Loucy (cell line): ENCODE measurements around the gene NKX2-8.

Source experiments
- H2AFZ ChIP-seq: fragments of 200-600 bp; sonication (generic); 2 replicates; pipeline ENCODE4 v1.6.0; 2016; ENCODE audit warnings: antibody characterized with exemption, mild to moderate bottlenecking, low read length, moderate library complexity
- H3F3A ChIP-seq: fragments of 200-600 bp; 2 replicates; pipeline ENCODE4 v1.6.0; 2016; ENCODE audit warnings: antibody characterized with exemption, low read depth, mild to moderate bottlenecking
- H3K27me3 ChIP-seq: fragments of 200-600 bp; sonication (generic); 2 replicates; pipeline ENCODE4 v1.6.1; 2014; ENCODE audit warnings: low read length, mild to moderate bottlenecking; ENCODE audit not compliant: insufficient read depth, poor library complexity, severe bottlenecking
- H3K36me3 ChIP-seq: fragments of 200-600 bp; sonication (generic); 2 replicates; pipeline ENCODE4 v1.6.1; 2016; ENCODE audit warnings: low read length; ENCODE audit not compliant: insufficient read depth
- H3K4me1 ChIP-seq: fragments of 200-600 bp; sonication (generic); 2 replicates; pipeline ENCODE4 v1.5.1; 2014; ENCODE audit warnings: low read length, mild to moderate bottlenecking; ENCODE audit not compliant: insufficient read depth, poor library complexity, severe bottlenecking
- H3K4me2 ChIP-seq: fragments of 200-600 bp; sonication (generic); 2 replicates; pipeline ENCODE4 v1.6.0; 2014; ENCODE audit warnings: antibody characterized with exemption, low read length, low read depth, mild to moderate bottlenecking; ENCODE audit not compliant: poor library complexity, severe bottlenecking
- H3K4me3 ChIP-seq: fragments of 200-600 bp; sonication (generic); 2 replicates; pipeline ENCODE4 v1.5.1; 2014; ENCODE audit warnings: low read length, mild to moderate bottlenecking, mixed read lengths; ENCODE audit not compliant: poor library complexity, severe bottlenecking
- H3K79me2 ChIP-seq: fragments of 200-600 bp; sonication (generic); 2 replicates; pipeline ENCODE4 v1.6.1; 2014; ENCODE audit warnings: low read length; ENCODE audit not compliant: insufficient read depth
- H3K9ac ChIP-seq: fragments of 200-600 bp; sonication (generic); 2 replicates; pipeline ENCODE4 v1.6.0; 2014; ENCODE audit warnings: mild to moderate bottlenecking, low read depth, low read length, moderate library complexity; ENCODE audit not compliant: poor library complexity, severe bottlenecking
- H3K9me2 ChIP-seq: fragments of 200-600 bp; sonication (generic); replicated peaks from 2 replicates; pipeline ENCODE4 v1.6.1; 2016; ENCODE audit warnings: low read depth, low read length, mixed read lengths
- H3K9me3 ChIP-seq: fragments of 200-600 bp; sonication (generic); 2 replicates; pipeline ENCODE4 v1.6.1; 2014; ENCODE audit warnings: mild to moderate bottlenecking, antibody characterized with exemption, low read length, low read depth; ENCODE audit not compliant: insufficient read depth
- H4K20me1 ChIP-seq: fragments of 200-600 bp; sonication (generic); 2 replicates; pipeline ENCODE4 v1.6.0; 2014; ENCODE audit warnings: antibody characterized with exemption, low read length, mild to moderate bottlenecking; ENCODE audit not compliant: insufficient read depth, poor library complexity, severe bottlenecking
- CTCF ChIP-seq: fragments of 200-600 bp; sonication (generic); conservative IDR thresholded peaks from 2 replicates; pipeline ENCODE4 v1.5.1; 2014; ENCODE audit warnings: mild to moderate bottlenecking, antibody characterized with exemption, low read length
- EZH2phosphoT487 ChIP-seq: fragments of 200-600 bp; IDR thresholded peaks from 2 replicates; pipeline ENCODE4 v1.6.1; 2018; ENCODE audit warnings: antibody characterized with exemption, mild to moderate bottlenecking, moderate library complexity, borderline replicate concordance

The NKX2-8 gene

GRCh38 chr14:36582874-36583241 lies 444 bp upstream of the NKX2-8 start:
- H3F3A ChIP-seq: no peaks in the 10 kb centered on the region
- H4K20me1 ChIP-seq: no peaks in the 10 kb centered on the region
- no peaks in the 10 kb centered on the region for H3K9me3 ChIP-seq
- no peaks in the 10 kb centered on the region for H3K4me1 ChIP-seq
- H3K4me3 ChIP-seq: no peak overlapping the region
- H3K36me3 ChIP-seq: no peaks in the 10 kb centered on the region
- H3K27me3 ChIP-seq: no peaks in the 10 kb centered on the region
- H3K9me2 ChIP-seq: no peaks in the 10 kb centered on the region
- no peak overlapping the region for H2AFZ ChIP-seq
- H3K9ac ChIP-seq: no peak overlapping the region
- TF ChIP-seq CTCF: no peak
- no peak for TF ChIP-seq EZH2phosphoT487
- no peaks in the 10 kb centered on the region for H3K79me2 ChIP-seq
- no peak overlapping the region for H3K4me2 ChIP-seq

- H2AFZ ChIP-seq: no peak overlapping the region
- H3K9me3 ChIP-seq: no peaks in the 10 kb centered on the region
- TF ChIP-seq CTCF (no peak), EZH2phosphoT487 (no peak)
- no peak overlapping the region for H3K4me3 ChIP-seq
- no peak overlapping the region for H3K9ac ChIP-seq
- H3K36me3 ChIP-seq: no peaks in the 10 kb centered on the region
- H3K4me2 ChIP-seq: no peak overlapping the region
- H3K4me1 ChIP-seq: no peaks in the 10 kb centered on the region
- H3K9me2 ChIP-seq: no peaks in the 10 kb centered on the region
- no peaks in the 10 kb centered on the region for H3K27me3 ChIP-seq
- no peaks in the 10 kb centered on the region for H3F3A ChIP-seq
- H3K79me2 ChIP-seq: no peaks in the 10 kb centered on the region
- H4K20me1 ChIP-seq: no peaks in the 10 kb centered on the region
Observed at GRCh38 chr14:36580856-36581831, 1.3 kb downstream of the NKX2-8 start.

- Histone ChIP-seq H3K9me2 (no peaks in the 10 kb centered on the region), H3F3A (no peaks in the 10 kb centered on the region), H4K20me1 (no peaks in the 10 kb centered on the region), H3K4me3 (no peak overlapping the region), H3K9ac (no peak overlapping the region), H3K79me2 (no peaks in the 10 kb centered on the region), H3K9me3 (no peaks in the 10 kb centered on the region), H3K36me3 (no peaks in the 10 kb centered on the region), H3K27me3 (no peaks in the 10 kb centered on the region), H3K4me2 (no peak overlapping the region), H2AFZ (no peak overlapping the region), H3K4me1 (no peaks in the 10 kb centered on the region)
- no peak for TF ChIP-seq EZH2phosphoT487
- no peak for TF ChIP-seq CTCF
Observed at GRCh38 chr14:36580141-36580855, 2.1 kb downstream of the NKX2-8 start.
